Adipose tissue (tissue), 3 donors: ENCODE measurements around the gene RHOXF2B. TPM values are rescaled to one million over a fixed set of nuclear protein-coding genes. Genes with fewer than 3 reads are reported as not detected.

Source experiments
- H3K27ac ChIP-seq: one replicate; pipeline ENCODE4 v1.5.1; 2013; ENCODE audit warnings: low read depth, low read length
- WGBS, 3 donors: extraction: QIAGEN DNeasy Blood & Tissue Kit; methylation state at CpG; one replicate each; pipeline ENCODE4 v1.1.7; 2013; 5-methylcytosine and 5-hydroxymethylcytosine counted together
- polyA plus RNA-seq, 3 donors: library from polyadenylated mRNA; stranded (reverse); fragments of 200-250 nt; gene quantifications; one replicate each; pipeline ENCODE4 v1.2.3, GENCODE V29; 2013
- donor health status: healthy with polysubstance abuse.
- donor health status: Bipolar disorder and iron deficiency.
- donor health status: healthy.

The RHOXF2B gene
- polyA plus RNA-seq, 3 donors = not detected

DNA sequence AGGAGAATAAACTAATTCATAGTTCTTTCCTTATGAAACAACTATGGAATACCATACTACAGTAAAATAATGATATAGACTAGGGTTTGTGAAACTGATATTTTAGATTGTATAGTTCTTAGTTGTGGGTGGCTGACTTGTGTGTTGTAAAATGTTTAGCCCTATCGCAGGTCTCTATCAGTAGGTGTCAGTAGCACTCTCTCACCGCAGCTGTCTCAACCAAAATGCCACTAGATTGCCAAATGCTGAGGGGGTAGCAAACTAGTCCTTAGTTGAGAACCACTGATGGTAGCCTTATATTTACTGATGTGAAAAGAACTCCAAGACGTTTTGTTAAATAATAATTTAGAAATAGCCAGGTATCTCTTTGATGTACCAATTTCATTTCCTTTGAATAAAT lies 48.1 kb downstream of the RHOXF2B start:
- 24 to 28% (median 24%) methylated on average over 3 of the region's 3 CpGs for WGBS, 3 donors
- no peak overlapping the region for H3K27ac ChIP-seq

GRCh38 chrX:120023259-120023658 lies 54.2 kb downstream of the RHOXF2B start:
- H3K27ac ChIP-seq = no peak overlapping the region
- WGBS, 3 donors = 45 to 79% (median 70%) methylated on average over 5 of the region's 5 CpGs

DNA sequence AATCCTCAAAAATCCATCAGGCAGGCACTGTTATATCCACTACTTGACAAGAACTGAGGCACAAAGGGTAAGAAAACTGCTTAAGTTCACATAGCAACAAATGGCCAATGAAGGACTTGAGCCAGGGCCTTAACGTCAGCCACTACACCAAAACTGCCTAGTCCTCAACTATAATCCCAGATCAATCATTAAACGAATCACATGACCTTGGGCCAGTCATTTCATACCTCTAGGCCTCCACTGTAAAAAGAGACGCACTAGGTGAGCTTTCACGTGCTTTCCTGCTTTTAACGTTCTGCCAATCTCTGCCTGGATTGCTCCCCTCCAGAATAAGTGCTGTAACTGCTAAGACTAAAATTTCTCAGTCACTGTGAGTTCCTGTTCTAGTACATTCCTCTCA lies 54.7 kb downstream of the RHOXF2B start:
- 44 to 79% (median 68%) methylated on average over 5 of the region's 5 CpGs for WGBS, 3 donors
- H3K27ac ChIP-seq = no peak overlapping the region

Other genes with a start within 250 kb of the RHOXF2B start
- gene UPF3B, start 224.7 kb downstream of the RHOXF2B start, polyA plus RNA-seq = 1 to 10 TPM; 5.5 to 9.0 (median 6.0) TPM
- 10 to 100 TPM in 1 of 3 donors, 1 to 10 TPM in 2; 7.5 to 18.8 (median 8.8) TPM for gene RNF113A, start 206.0 kb downstream of the RHOXF2B start, polyA plus RNA-seq
- 100 to 1,000 TPM in 2 of 3 donors, 10 to 100 TPM in 1; 69.3 to 161 (median 157) TPM for gene NDUFA1, start 205.9 kb downstream of the RHOXF2B start, polyA plus RNA-seq
- gene AKAP14, start 181.8 kb downstream of the RHOXF2B start, polyA plus RNA-seq = not detected
- 1 to 10 TPM; 2.3 to 5.5 (median 3.5) TPM for gene NKAP, start 133.9 kb downstream of the RHOXF2B start, polyA plus RNA-seq
- gene RHOXF1, start 38.2 kb upstream of the RHOXF2B start, polyA plus RNA-seq = under 1 TPM in 1 of 3 donors, not detected in 2; 0.18 TPM
- not detected for gene RHOXF2, start 80.9 kb upstream of the RHOXF2B start, polyA plus RNA-seq
- 1 to 10 TPM; 3.8 to 4.2 (median 3.9) TPM for gene ZBTB33, start 173.1 kb upstream of the RHOXF2B start, polyA plus RNA-seq
- gene TMEM255A, start 233.8 kb upstream of the RHOXF2B start, polyA plus RNA-seq = 1 to 10 TPM in 2 of 3 donors, under 1 TPM in 1; 0.18 to 4.2 (median 1.1) TPM